GM23338 (cell line): ENCODE results near the gene RXFP4. TPM values are rescaled to one million over a fixed set of nuclear protein-coding genes. Genes with fewer than 3 reads are reported as not detected.
A peak's percentile ranks its signal among the peaks of the same experiment; 100 is the strongest.

Experiments
- ATAC-seq: fragments of 200-7000 bp; cut with Tn5 transposase; 3 replicates; pipeline ENCODE4 v1.9.1; 2020
- DNase-seq: peaks from one replicate; pipeline ENCODE4 v3.0.0-alpha.2; 2015; ENCODE audit warnings: low spot score
- H2AFZ ChIP-seq: fragments of 200-600 bp; sonication (generic); 2 replicates; pipeline ENCODE4 v1.8.0; 2016; ENCODE audit warnings: antibody characterized with exemption, mild to moderate bottlenecking, moderate library complexity
- H3F3A ChIP-seq: fragments of 200-600 bp; sonication (generic); replicated peaks from 2 replicates; pipeline ENCODE4 v1.8.0; 2017; ENCODE audit warnings: antibody characterized with exemption, mixed run types, low read depth
- H3K27ac ChIP-seq: fragments of 200-600 bp; sonication (generic); 2 replicates; pipeline ENCODE4 v1.6.1; 2016; ENCODE audit warnings: low read depth
- H3K27me3 ChIP-seq: fragments of 200-600 bp; sonication (generic); 2 replicates; pipeline ENCODE4 v1.8.0; 2016; ENCODE audit warnings: mild to moderate bottlenecking, mixed run types, moderate library complexity; ENCODE audit not compliant: insufficient read depth
- H3K36me3 ChIP-seq: fragments of 200-600 bp; sonication (generic); 2 replicates; pipeline ENCODE4 v1.8.0; 2016; ENCODE audit warnings: mild to moderate bottlenecking; ENCODE audit not compliant: insufficient read depth
- H3K4me1 ChIP-seq: fragments of 200-600 bp; sonication (generic); 2 replicates; pipeline ENCODE4 v1.8.0; 2016; ENCODE audit warnings: mild to moderate bottlenecking, moderate library complexity; ENCODE audit not compliant: insufficient read depth
- H3K4me2 ChIP-seq: fragments of 200-600 bp; sonication (generic); 2 replicates; pipeline ENCODE4 v1.7.1; 2017; ENCODE audit warnings: mixed run types
- H3K4me3 ChIP-seq: fragments of 200-600 bp; sonication (generic); 2 replicates; pipeline ENCODE4 v1.6.1; 2016; ENCODE audit warnings: mixed run types
- H3K79me2 ChIP-seq: fragments of 200-600 bp; sonication (generic); replicated peaks from 2 replicates; pipeline ENCODE4 v1.8.0; 2017; ENCODE audit warnings: mild to moderate bottlenecking; ENCODE audit not compliant: insufficient read depth
- H3K9me2 ChIP-seq: fragments of 200-600 bp; sonication (generic); 2 replicates; pipeline ENCODE4 v1.8.0; 2017; ENCODE audit not compliant: insufficient read depth
- H4K20me1 ChIP-seq: fragments of 200-600 bp; sonication (generic); replicated peaks from 2 replicates; pipeline ENCODE4 v1.8.0; 2017; ENCODE audit warnings: mild to moderate bottlenecking; ENCODE audit not compliant: insufficient read depth
- H3K27ac Mint-ChIP-seq: 2 replicates; pipeline ENCODE4 v1.8.0; 2020; ENCODE audit warnings: inconsistent platforms, mild to moderate bottlenecking, moderate library complexity, mixed read lengths
- H3K27me3 Mint-ChIP-seq: 3 replicates; pipeline ENCODE4 v1.8.0; 2022; ENCODE audit warnings: low read depth, mild to moderate bottlenecking, moderate library complexity, mixed read lengths, inconsistent platforms; ENCODE audit not compliant: insufficient read depth, poor library complexity
- H3K36me3 Mint-ChIP-seq: 3 replicates; pipeline ENCODE4 v1.8.0; 2021; ENCODE audit warnings: low read depth, mild to moderate bottlenecking, inconsistent platforms, moderate library complexity, mixed read lengths
- H3K4me1 Mint-ChIP-seq: 3 replicates; pipeline ENCODE4 v1.8.0; 2020; ENCODE audit warnings: mild to moderate bottlenecking, inconsistent platforms, mixed read lengths
- H3K4me3 Mint-ChIP-seq: 3 replicates; pipeline ENCODE4 v1.8.0; 2021; ENCODE audit warnings: moderate library complexity, mild to moderate bottlenecking, inconsistent platforms, mixed read lengths
- H3K9me3 Mint-ChIP-seq: 3 replicates; pipeline ENCODE4 v1.8.0; 2020; ENCODE audit warnings: moderate library complexity, mild to moderate bottlenecking, inconsistent platforms, mixed read lengths
- CREB1 ChIP-seq: fragments of 250-450 bp; sonication (Bioruptor Pico); IDR thresholded peaks from 2 replicates; pipeline ENCODE4 v1.5.0; 2020; ENCODE audit warnings: low read depth, mild to moderate bottlenecking, moderate library complexity
- CTCF ChIP-seq, 2 experiments: fragments of 200-600 bp in 1 of 2; sonication (generic) in 1 of 2; conservative IDR thresholded peaks; 2 replicates each; pipeline versions ENCODE4 v1.5.1 to v1.6.1; 2016 to 2017; ENCODE audit warnings: antibody characterized with exemption in 2 of 2, low read depth in 2 of 2, mild to moderate bottlenecking in 2 of 2, moderate library complexity in 1 of 2
- ETS1 ChIP-seq: IDR thresholded peaks from 2 replicates; pipeline ENCODE4 v1.6.1; 2016; ENCODE audit warnings: antibody characterized with exemption
- EZH2 ChIP-seq: fragments of 200-600 bp; sonication (generic); IDR thresholded peaks from one replicate; pipeline ENCODE4 v1.8.0; 2017; ENCODE audit warnings: antibody characterized with exemption, mild to moderate bottlenecking, low read depth; ENCODE audit not compliant: unreplicated experiment
- EZH2phosphoT487 ChIP-seq: fragments of 200-600 bp; sonication (generic); IDR thresholded peaks from one replicate; pipeline ENCODE4 v1.8.1; 2018; ENCODE audit warnings: antibody characterized with exemption; ENCODE audit not compliant: unreplicated experiment
- JUNB ChIP-seq: IDR thresholded peaks from one replicate; pipeline ENCODE4 v1.6.1; 2016; ENCODE audit warnings: antibody characterized with exemption; ENCODE audit not compliant: unreplicated experiment
- NANOG ChIP-seq: IDR thresholded peaks from 2 replicates; pipeline ENCODE4 v1.6.1; 2016; ENCODE audit warnings: antibody characterized with exemption, borderline replicate concordance
- POLR2AphosphoS5 ChIP-seq: IDR thresholded peaks from 2 replicates; pipeline ENCODE4 v1.6.1; 2016; ENCODE audit warnings: antibody characterized with exemption, low read depth
- REST ChIP-seq: IDR thresholded peaks from one replicate; pipeline ENCODE4 v1.6.1; 2018; ENCODE audit warnings: antibody characterized with exemption; ENCODE audit not compliant: unreplicated experiment
- STAT1 ChIP-seq: IDR thresholded peaks from one replicate; pipeline ENCODE4 v1.6.1; 2016; ENCODE audit warnings: antibody characterized with exemption; ENCODE audit not compliant: unreplicated experiment
- ZNF114 ChIP-seq: fragments of 250-450 bp; sonication (Bioruptor Pico); IDR thresholded peaks from 2 replicates; pipeline ENCODE4 v1.5.0; 2020; ENCODE audit warnings: mild to moderate bottlenecking, moderate library complexity
- ZNF331 ChIP-seq: fragments of 250-450 bp; sonication (Bioruptor Pico); IDR thresholded peaks from 2 replicates; pipeline ENCODE4 v1.5.0; 2020; ENCODE audit warnings: low read depth, mild to moderate bottlenecking, moderate library complexity
- ZNF462 ChIP-seq: fragments of 250-450 bp; sonication (Bioruptor Pico); IDR thresholded peaks from 2 replicates; pipeline ENCODE4 v1.5.0; 2020; ENCODE audit warnings: mild to moderate bottlenecking, moderate library complexity
- polyA plus RNA-seq: library from polyadenylated mRNA; unstranded; fragments of >200 nt; fragmentation: Nextera tagmentation; extraction: Ambion mirVana; gene quantifications from 2 replicates; pipeline ENCODE4 v1.2.1, GENCODE V29; 2016
- total RNA-seq: library from RNA; depleted of rRNA; stranded (reverse); fragments of >200 nt; shearing (Covaris generic); gene quantifications from 2 replicates; pipeline ENCODE4 v1.2.3, GENCODE V29; 2014

RXFP4 gene
- total and polyA plus RNA-seq, 2 experiments from 2014 or later, result not detected

- Histone ChIP-seq H3K27ac (peak overlapping the region; percentile 90; the same call in 1 of the 2 replicates), H3K27me3 (no peaks in the 10 kb centered on the region), H2AFZ (no peak overlapping the region), H4K20me1 (peaks cover 44% of the 10 kb centered on the region), H3K36me3 (no peaks in the 10 kb centered on the region), H3K4me3 (peak overlapping the region; percentile 96), H3K4me1 (peaks cover 66% of the 10 kb centered on the region), H3K4me2 (peak overlapping the region; percentile 82), H3F3A (peaks cover 22% of the 10 kb centered on the region), H3K9me2 (no peaks in the 10 kb centered on the region), H3K79me2 (peaks cover 57% of the 10 kb centered on the region)
- H3K4me1 Mint-ChIP-seq, result peaks cover 75% of the 10 kb centered on the region
- TF ChIP-seq EZH2 (no peak), POLR2AphosphoS5 (no peak), REST (no peak), EZH2phosphoT487 (no peak), JUNB (no peak), ZNF462 (no peak), NANOG (no peak), ZNF114 (no peak), ETS1 (no peak), ZNF331 (CRISPR knock-in tag) (no peak), CREB1 (no peak), CTCF (conservative IDR thresholded peaks at IDR 0.05; ENCODE audit: low read depth in 2 of 2) (no peak), STAT1 (no peak)
- H3K4me3 Mint-ChIP-seq, result peak overlapping the region; percentile 84
- H3K9me3 Mint-ChIP-seq, result no peaks in the 10 kb centered on the region
- ATAC-seq (peak; percentile 6), DNase-seq (no peak)
- peak overlapping the region; percentile 92 for H3K27ac Mint-ChIP-seq
- H3K36me3 Mint-ChIP-seq, result peaks cover 13% of the 10 kb centered on the region
- peaks cover 31% of the 10 kb centered on the region for H3K27me3 Mint-ChIP-seq
Measured at GRCh38 chr1:155976913-155977689, 35.7 kb downstream of the RXFP4 start.
